GM19324 (cell line): Measurements from ENCODE around the gene PDXDC1.
A peak's percentile ranks its signal among the peaks of the same experiment; 100 is the strongest.
"Not testable (repeated sequence)": the region's sequence is repeated elsewhere in the genome, so short reads cannot be mapped to it uniquely, and the experiment has no call there.

Experiments
- ATAC-seq: cut with Tn5 transposase; IDR thresholded peaks from one replicate; pipeline ENCODE4 v1.9.1; 2021; ENCODE audit warnings: mild to moderate bottlenecking, moderate library complexity; ENCODE audit not compliant: unreplicated experiment, low FRiP score

Gene PDXDC1

DNA sequence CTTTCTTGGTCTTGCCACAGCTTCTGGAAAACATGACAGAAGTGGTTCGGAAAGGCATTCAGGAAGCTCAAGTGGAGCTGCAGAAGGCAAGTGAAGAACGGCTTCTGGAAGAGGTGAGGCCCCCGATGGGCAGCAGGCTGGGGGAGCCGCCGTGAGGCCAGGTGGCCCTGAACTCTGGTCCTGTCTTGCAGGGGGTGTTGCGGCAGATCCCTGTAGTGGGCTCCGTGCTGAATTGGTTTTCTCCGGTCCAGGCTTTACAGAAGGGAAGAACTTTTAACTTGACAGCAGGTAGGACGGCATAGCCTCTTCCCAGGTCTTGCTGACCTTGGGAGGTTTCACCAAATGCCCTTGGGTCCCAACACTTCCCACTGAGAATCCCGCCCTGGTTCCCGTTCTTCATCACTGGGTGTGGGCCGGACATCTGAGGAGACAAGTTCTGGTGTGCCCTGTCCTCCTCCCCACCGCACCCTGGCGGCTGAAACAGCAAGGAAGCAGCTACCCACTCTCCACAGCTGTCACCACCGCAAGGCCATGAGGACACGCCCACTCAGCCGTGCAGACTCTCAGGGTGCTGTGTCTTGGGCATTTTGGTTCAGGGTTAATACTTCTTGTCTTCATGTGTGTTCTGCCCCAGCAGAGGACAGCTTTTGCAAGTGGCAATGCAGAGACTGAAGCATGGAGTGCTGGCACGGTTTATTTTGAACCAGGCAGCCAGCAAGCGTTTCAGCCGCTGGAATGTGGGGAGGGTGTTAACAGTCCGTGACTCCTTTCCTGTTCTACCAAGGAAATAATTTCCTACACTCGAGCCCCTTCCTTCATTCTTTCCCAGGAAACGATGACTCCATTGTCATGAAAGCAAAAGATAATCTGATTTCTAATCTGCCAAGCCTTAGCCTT lies 59.7 kb downstream of the PDXDC1 start:
- ATAC-seq: no peak

DNA sequence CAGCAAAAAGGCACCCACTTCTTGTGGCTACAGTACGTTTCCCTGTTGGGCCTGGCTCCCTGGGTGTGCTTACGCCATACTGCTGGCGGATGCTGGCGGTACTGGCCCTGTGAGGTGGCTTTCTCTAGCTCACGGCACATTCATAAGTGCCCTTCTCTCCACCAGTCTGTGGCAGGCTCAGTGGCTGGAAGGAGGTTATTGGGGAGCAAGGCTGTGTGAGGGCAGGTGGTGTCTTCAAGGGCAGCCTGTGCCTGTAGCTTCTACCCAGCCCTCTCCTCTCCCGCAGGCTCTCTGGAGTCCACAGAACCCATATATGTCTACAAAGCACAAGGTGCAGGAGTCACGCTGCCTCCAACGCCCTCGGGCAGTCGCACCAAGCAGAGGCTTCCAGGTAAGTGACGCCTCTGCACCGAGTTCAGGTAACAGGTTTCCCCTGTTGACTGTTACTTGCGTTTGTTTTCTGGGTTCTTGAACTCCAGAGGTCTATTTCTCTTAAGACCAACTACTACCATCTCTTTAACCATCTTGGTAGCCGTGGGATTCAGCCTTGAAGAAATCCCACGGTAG lies 60.4 kb downstream of the PDXDC1 start:
- ATAC-seq: no peak

DNA sequence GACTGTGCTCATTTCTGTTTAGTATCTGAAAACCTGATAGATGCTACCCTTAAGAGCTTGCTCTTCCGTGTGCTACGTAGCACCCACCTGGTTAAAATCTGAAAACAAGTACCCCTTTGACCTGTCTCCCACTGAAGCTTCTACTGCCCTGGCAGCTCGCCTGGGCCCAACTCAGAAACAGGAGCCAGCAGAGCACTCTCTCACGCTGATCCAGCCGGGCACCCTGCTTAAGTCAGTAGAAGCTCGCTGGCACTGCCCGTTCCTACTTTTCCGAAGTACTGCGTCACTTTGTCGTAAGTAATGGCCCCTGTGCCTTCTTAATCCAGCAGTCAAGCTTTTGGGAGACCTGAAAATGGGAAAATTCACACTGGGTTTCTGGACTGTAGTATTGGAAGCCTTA lies 62.2 kb downstream of the PDXDC1 start:
- no peak for ATAC-seq

DNA sequence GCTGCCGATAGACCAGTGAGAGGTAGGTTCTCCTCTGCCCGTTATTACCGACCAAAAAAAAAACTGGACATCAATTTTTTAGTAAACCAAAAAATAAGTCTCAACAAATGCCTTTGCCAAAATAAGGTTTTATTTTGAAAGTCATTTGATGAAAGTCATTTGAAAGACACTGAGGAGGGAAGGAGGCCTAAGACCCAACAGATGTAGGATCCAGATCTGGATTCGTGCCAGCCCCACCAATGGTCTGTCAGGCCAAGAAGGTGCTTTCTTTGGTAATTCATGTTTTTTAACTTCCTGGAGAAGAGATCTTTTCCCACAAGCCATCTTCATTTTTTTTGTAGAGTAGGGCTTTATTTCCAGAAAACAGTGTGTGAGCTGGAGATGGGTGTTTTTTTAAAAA lies 62.9 kb downstream of the PDXDC1 start:
- no peak for ATAC-seq

DNA sequence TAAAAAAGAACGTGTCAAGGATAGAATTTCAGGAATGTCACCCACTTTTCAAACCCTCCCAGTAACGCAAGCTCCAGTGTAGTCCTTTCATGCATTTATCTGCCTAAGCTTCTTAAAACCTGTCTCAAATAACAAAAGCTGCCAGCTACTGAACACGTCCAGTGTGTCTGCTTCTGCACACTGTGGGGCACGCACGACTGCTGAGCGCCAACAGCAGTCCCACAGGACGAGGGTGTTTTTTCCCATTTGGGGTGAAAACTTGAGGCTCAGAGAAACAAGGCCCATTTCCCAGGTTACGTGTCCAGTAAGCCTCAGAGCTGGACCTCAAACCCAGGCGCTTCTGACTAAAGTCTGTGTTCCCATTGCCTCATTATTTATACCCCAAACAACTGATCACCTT lies 63.9 kb downstream of the PDXDC1 start:
- ATAC-seq: no peak

DNA sequence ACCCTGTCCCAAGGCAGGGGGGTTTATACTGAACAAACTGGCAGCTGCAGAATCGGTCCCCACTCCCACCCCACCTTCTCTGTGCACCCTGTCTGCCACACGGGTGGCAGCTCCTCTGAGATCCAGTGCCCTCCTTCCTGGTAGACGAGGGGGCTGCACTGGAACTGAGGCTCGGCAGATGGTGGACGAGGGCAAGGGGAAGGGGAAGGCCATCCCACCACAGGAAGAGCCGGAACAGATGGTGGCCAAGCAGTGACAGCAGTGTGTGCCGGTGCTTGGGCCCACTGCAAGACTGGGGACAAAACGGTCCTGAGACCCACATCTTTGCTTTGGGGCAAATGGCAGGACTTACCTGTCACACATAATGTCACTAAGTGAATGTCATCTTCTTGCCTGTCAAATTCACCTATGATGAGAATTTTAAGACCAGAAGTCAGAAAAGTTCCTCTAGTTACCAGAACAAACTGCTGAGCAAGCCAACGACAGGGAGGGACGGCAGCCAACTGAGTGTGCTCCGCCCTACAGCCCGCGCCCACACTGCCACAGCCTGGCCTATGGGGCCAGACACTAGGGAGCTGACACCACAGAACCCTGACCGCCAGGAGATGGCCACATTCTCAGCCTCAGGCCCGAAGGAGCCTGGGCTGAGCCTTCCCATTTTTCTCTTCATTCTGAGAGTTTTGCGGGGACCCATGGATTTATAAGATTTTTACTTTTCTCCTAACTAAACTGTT lies 66.6 kb downstream of the PDXDC1 start:
- ATAC-seq: no peak

DNA sequence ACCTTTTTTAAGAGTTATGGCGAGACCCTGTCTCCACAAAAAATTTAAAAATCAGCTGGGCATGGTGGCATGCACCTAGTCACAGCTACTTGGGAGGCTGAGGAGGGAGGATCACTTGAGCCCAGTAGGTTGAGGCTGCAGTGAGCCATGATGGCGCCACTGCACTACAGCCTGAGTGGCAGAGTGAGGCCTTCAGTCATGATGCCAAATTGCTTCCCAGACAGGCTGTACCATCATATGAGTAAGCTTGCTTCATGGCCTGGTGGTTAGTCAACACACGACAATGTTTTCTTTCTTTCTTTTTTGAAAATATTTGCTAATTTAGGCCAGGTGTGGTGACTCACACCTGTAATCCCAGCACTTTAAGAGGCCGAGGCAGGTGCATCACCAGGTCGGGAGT lies 68.5 kb downstream of the PDXDC1 start:
- ATAC-seq: no peak

DNA sequence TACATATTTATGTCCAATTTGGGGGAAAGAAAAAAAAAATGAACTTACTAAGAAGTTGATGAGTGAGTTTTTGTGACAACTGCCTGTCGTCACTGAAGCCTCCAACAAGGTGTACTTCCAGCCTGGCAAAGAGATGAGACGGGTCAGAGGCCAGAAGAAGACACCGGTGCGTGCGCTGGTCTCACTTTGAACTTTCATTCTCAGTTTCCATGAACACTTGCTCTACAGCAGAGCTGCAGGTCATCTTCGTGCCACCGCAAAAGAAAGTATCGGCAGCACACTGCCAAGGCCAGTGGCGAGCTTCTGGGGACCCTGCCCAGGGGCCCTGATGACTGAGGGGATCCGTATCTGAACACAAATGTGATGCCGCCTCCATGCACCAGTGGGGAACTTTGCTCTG lies 69.5 kb downstream of the PDXDC1 start:
- ATAC-seq: no peak

DNA sequence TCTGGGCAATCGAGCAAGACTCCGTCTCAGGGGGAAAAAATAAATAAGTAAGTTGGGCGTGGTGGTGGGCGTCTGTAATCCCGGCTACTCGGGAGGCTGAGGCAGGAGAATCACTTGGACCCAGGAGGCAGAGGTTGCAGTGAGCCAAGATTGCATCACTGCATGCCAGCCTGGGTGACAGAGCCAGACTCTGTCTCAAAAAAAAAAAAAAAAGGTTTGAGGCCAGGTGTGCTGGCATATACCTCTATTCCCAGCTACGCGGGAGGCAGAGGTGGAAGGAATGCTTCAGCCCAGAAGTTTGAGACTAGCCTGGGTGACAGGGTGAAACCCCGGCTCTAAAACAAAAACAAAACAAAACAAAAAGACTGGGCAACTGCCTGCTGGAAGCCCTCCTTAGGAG lies 70.4 kb downstream of the PDXDC1 start:
- ATAC-seq: not testable (repeated sequence)

DNA sequence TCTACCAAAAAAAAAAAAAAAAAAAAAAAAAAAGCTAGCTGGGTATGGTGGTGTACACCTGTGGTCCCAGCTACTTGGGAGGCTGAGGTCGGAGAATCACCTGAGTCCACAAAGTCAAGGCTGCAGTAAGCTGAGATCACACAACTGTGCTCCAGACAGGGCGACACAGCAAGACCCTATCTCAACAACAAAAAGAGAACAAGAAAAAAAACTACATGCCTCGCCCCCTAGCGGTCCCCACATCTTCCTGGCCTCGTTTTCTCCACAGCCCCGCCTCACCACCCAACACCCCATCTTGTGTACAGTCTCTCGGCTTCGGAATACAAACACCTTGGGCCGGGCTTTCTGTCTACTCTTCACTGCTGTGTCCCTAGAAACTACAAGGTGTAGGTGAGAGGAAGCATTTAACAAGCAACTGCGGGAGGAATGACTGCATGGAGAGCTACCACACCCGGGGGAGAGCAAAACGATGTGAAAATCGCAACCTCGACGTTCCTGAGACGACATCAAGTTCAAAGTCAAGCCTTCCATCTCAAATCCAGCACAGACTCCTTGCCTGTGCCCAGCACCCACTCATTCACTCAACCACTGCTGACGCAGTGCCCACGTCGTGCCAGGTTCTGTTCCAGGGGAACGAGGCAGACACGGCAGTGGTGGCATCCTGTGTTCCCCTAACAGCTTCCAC lies 72.0 kb downstream of the PDXDC1 start:
- ATAC-seq: no peak

DNA sequence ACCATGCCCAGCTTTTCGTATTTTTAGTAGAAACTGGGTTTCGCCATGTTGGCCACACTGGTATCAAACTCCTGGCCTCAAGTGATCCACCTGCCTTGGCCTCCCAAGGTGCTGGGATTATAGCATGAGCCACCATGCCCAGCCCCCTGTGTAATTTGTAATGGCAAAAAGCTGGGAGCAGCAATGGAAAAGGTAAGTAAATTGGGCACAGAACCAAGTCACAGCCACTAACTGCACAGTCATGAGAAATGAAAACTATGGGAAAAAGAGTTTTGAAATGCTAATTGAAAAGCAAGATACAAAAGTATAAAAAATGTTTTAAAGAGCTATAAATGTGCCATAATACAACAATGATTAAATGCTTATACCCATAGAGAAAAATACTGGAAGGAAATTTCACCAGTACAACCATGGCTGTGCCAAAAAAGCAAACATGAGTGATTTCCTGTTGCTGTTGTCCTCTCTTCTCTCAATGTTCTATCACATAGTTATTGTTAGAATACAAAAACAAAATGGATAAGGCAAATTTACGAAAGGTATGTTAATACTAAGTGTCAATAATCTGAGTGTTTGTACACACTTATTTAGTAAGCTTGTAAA lies 74.9 kb downstream of the PDXDC1 start:
- ATAC-seq: no peak

DNA sequence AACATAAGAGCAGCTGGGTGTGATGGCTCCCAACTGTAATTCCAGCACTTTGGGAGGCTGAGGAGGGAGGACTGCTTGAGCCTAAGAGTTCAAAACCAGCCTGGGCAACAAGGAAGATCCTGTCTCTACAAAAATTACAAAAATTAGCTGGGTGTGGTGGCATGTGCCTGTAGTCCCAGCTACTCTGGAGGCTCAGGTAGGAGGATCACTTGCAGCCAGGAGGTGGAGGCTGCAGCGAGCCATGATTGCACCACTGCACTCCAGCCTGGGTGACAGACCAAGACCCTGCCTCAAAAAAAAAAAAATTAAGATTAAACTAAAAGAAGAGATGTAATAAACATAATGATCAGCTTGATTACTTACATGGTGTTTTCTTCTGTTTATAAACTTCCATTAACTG lies 75.6 kb downstream of the PDXDC1 start:
- not testable (repeated sequence) for ATAC-seq

DNA sequence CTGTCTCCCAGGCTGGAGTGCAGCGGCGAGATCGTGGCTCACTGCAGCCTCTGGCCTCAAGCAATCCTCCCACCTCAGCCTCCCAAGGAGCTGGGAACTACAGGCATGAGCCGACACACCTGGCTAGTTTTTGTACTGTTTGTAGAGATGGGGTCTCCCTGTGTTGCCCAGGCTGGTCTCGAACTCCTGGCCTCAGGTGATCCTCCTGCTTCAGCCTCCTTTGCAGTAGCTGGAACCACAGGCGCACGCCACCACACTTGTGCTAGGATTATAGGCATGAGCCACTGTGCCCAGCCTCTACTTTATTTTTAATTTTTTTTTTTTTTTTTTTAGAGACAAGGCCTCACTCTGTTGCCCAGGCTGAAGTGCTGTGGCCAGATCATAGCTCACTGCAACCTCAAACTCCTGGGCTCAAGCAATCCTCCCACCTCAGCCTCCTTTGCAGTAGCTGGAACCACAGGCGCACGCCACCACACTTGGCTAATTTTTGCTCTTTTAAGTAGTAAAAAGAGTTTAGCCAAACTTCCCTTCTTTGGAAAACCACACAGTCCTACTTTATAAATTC lies 76.6 kb downstream of the PDXDC1 start:
- ATAC-seq: no peak

DNA sequence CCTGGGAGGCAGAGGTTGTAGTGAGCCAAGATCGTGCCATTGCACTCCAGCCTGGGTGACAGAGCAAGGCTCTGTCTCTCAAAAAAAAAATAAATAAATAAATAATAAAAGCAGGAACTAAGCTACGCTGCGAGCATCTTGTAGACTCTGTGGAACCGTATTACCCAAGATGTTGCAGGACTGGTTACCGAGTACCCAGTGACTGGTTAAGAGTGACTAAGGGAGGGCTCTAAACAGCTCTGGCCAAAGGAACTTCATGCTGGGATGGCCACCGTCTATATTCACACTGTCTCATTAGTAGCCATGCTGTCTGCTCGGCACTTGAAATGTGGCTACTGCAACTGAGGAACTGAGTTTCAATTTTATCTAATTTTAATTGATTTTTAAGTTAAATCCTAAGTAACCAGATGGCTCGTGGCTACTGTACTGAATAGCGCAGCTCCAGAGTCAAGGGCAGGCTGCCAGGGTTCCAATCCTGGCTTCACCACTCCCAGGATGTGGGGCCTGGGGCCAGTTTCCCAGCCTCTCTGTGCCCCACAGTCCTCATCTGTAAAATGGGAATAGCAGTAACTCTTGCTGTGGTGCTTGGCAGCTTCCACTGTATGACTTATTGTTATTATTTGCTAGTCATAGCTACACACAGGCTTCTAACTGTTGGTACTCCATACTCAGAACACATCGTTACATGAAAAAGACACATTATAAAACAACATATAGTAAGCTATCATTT lies 78.1 kb downstream of the PDXDC1 start:
- ATAC-seq: no peak

DNA sequence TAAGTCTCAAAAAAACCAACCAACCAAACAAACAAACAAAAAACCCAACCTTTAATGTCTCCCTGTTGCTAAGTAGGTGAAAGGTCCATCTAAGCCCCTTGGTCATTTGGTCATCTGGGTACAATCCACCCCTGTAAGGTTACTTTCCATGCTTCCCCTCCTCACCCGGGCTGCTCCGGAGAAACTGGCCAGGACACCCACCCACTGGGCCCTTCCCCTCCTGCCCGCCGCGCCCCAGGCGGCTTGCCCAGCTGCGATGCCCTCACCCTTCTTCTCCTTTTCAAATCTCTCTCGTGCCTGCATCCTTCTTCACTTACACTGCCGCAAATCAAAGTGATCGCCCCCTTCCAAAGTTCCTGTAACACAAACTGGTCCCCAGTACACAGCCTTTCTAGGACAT lies 79.1 kb downstream of the PDXDC1 start:
- no peak for ATAC-seq

DNA sequence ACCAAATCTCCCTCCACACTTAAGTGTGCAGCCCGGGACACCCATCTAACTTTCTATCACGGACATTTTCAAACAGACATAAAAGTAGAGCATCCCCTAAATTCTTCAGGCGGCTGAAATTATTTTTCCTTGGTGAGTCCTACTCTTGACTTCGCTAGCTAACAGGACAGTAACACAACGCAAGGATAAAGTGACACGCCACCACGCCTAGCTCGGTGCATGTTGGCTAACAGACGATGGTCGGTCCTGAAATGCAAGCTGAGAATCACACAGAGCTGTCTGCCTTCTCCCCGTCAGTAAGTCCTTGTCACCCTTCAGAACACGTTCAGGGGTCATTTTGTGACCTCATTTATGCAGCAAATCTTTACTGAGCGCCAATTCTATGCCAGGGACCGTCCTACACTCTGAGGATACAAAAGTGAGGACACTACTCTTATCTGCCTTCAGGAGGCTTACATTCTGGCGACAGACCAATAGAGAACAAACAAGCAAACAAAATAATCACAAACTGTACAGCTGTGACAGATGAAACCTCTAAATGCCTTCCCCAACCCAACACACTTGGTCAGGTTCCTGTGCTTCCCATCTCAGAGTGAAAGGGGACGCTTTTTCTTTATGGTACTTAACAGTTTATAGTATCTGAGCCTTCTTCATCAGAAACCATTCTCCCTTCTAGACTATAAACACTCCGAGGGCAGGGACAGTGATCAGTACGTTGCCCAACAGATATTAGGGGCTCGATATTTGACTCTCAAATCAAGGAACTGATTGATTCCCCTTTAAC lies 79.7 kb downstream of the PDXDC1 start:
- ATAC-seq: no peak

DNA sequence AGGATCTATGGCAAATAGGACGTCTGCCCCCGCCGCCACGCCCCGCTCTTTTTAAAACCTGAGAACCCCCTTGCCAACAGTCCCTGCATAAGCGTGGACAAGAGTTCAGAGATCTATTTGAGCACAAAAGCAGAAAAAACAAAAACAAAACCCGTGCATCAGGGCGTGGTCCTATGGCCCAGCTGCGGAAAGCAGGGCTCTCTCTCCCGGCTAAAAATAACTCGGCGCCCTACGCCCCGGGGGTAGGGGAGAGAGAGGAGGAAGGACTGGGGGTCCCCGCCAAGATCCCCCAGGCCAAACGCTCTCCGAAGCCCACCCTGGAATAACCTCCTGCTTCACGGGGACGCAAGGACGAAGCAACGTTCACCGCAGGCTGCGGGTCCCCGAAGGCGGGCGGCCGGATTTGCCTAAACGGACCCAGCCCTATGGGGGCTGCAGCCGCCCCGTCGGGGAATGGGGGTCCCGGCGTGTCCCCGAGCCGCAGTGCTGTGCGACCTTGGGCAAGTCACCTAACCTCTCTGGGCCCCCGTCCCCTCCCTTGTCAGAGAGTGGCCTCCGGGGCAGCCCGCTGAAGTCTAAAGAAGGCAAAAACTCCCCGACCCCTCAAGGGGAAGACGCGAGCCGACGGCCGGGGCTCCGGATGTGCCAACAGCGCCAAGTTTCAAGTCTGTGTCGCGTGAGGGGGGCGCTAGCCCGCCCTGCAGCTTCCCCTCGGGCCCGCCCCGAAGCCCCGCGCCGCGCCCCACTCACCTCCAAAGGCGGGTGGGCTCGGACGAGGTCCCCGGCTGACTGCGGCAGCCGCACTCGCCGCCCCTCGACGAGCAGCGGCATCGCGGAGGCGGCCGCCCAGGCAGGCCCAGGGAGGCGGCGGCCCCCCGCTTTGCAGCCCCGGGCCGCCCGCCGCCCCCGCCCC lies 80.6 kb downstream of the PDXDC1 start:
- peak; percentile 65 for ATAC-seq
